ENCODE data around the gene CERKL.
"Not testable (repeated sequence)": the region's sequence is repeated elsewhere in the genome, so short reads cannot be mapped to it uniquely, and the experiment has no call there.

CERKL gene

GRCh38 chr2:181656450-181657291, at the start of gene CERKL:
CERKL (minus strand) TSS chr2:181657105; CDS start chr2:181657006, 99 bp downstream.
- no peak within 1 kb of the TSS for H3K27ac ChIP-seq (ENCODE audit: low read depth, low read length)
- H3K27me3 ChIP-seq (ENCODE audit: control insufficient read depth, insufficient read depth, low read length), result peaks cover 7% of the 10 kb centered on the region
- no peaks in the 10 kb centered on the region for H3K36me3 ChIP-seq (ENCODE audit: control insufficient read depth, insufficient read depth, low read length)
- no peaks in the 10 kb centered on the region for H3K4me1 ChIP-seq (ENCODE audit: control insufficient read depth, insufficient read depth, low read length)
- H3K4me3 ChIP-seq (ENCODE audit: low read length), result peak within 1 kb of the TSS; percentile 53
- H3K9ac ChIP-seq (ENCODE audit: low read length), result no peak within 1 kb of the TSS

GRCh38 chr2:181702519-181702918, 45.6 kb upstream of the CERKL start:
- not testable (repeated sequence) for H3K9ac ChIP-seq (ENCODE audit: low read length); H3K27ac ChIP-seq (ENCODE audit: low read depth, low read length); H3K36me3 ChIP-seq (ENCODE audit: control insufficient read depth, insufficient read depth, low read length); H3K4me3 ChIP-seq (ENCODE audit: low read length); H3K4me1 ChIP-seq (ENCODE audit: control insufficient read depth, insufficient read depth, low read length); H3K27me3 ChIP-seq (ENCODE audit: control insufficient read depth, insufficient read depth, low read length)

- H3K27me3 ChIP-seq (ENCODE audit: control insufficient read depth, insufficient read depth, low read length), result no peaks in the 10 kb centered on the region
- H3K9ac ChIP-seq (ENCODE audit: low read length), result no peak overlapping the region
- H3K36me3 ChIP-seq (ENCODE audit: control insufficient read depth, insufficient read depth, low read length), result no peaks in the 10 kb centered on the region
- no peaks in the 10 kb centered on the region for H3K4me1 ChIP-seq (ENCODE audit: control insufficient read depth, insufficient read depth, low read length)
- H3K4me3 ChIP-seq (ENCODE audit: low read length), result no peak overlapping the region
- no peak overlapping the region for H3K27ac ChIP-seq (ENCODE audit: low read depth, low read length)
Measured at GRCh38 chr2:181698223-181698622, 41.3 kb upstream of the CERKL start.

GRCh38 chr2:181697571-181697970, 40.7 kb upstream of the CERKL start:
- H3K36me3 ChIP-seq (ENCODE audit: control insufficient read depth, insufficient read depth, low read length), result no peaks in the 10 kb centered on the region
- H3K4me3 ChIP-seq (ENCODE audit: low read length), result no peak overlapping the region
- H3K4me1 ChIP-seq (ENCODE audit: control insufficient read depth, insufficient read depth, low read length), result no peaks in the 10 kb centered on the region
- no peaks in the 10 kb centered on the region for H3K27me3 ChIP-seq (ENCODE audit: control insufficient read depth, insufficient read depth, low read length)
- H3K27ac ChIP-seq (ENCODE audit: low read depth, low read length), result no peak overlapping the region
- no peak overlapping the region for H3K9ac ChIP-seq (ENCODE audit: low read length)

GRCh38 chr2:181697126-181697525, 40.2 kb upstream of the CERKL start:
- Histone ChIP-seq H3K27ac (ENCODE audit: low read depth, low read length) (no peak overlapping the region), H3K4me1 (ENCODE audit: control insufficient read depth, insufficient read depth, low read length) (no peaks in the 10 kb centered on the region), H3K4me3 (ENCODE audit: low read length) (no peak overlapping the region), H3K27me3 (ENCODE audit: control insufficient read depth, insufficient read depth, low read length) (no peaks in the 10 kb centered on the region), H3K36me3 (ENCODE audit: control insufficient read depth, insufficient read depth, low read length) (no peaks in the 10 kb centered on the region), H3K9ac (ENCODE audit: low read length) (no peak overlapping the region)

- Histone ChIP-seq H3K9ac (ENCODE audit: low read length) (no peak overlapping the region), H3K27ac (ENCODE audit: low read depth, low read length) (no peak overlapping the region), H3K4me3 (ENCODE audit: low read length) (no peak overlapping the region), H3K4me1 (ENCODE audit: control insufficient read depth, insufficient read depth, low read length) (no peaks in the 10 kb centered on the region), H3K27me3 (ENCODE audit: control insufficient read depth, insufficient read depth, low read length) (no peaks in the 10 kb centered on the region), H3K36me3 (ENCODE audit: control insufficient read depth, insufficient read depth, low read length) (no peaks in the 10 kb centered on the region)
Measured at GRCh38 chr2:181694271-181694670, 37.4 kb upstream of the CERKL start.

- no peaks in the 10 kb centered on the region for H3K36me3 ChIP-seq (ENCODE audit: control insufficient read depth, insufficient read depth, low read length)
- H3K4me3 ChIP-seq (ENCODE audit: low read length), result no peak overlapping the region
- no peaks in the 10 kb centered on the region for H3K4me1 ChIP-seq (ENCODE audit: control insufficient read depth, insufficient read depth, low read length)
- no peaks in the 10 kb centered on the region for H3K27me3 ChIP-seq (ENCODE audit: control insufficient read depth, insufficient read depth, low read length)
- no peak overlapping the region for H3K9ac ChIP-seq (ENCODE audit: low read length)
- H3K27ac ChIP-seq (ENCODE audit: low read depth, low read length), result no peak overlapping the region
Measured at GRCh38 chr2:181690860-181691259, 34.0 kb upstream of the CERKL start.

GRCh38 chr2:181686576-181687185, 29.8 kb upstream of the CERKL start:
- Histone ChIP-seq H3K4me3 (ENCODE audit: low read length) (no peak overlapping the region), H3K27me3 (ENCODE audit: control insufficient read depth, insufficient read depth, low read length) (peaks cover 28% of the 10 kb centered on the region), H3K36me3 (ENCODE audit: control insufficient read depth, insufficient read depth, low read length) (no peaks in the 10 kb centered on the region), H3K9ac (ENCODE audit: low read length) (no peak overlapping the region), H3K4me1 (ENCODE audit: control insufficient read depth, insufficient read depth, low read length) (no peaks in the 10 kb centered on the region), H3K27ac (ENCODE audit: low read depth, low read length) (no peak overlapping the region)

GRCh38 chr2:181685150-181685688, 28.3 kb upstream of the CERKL start:
- Histone ChIP-seq H3K27me3 (ENCODE audit: control insufficient read depth, insufficient read depth, low read length) (peaks cover 37% of the 10 kb centered on the region), H3K4me3 (ENCODE audit: low read length) (no peak overlapping the region), H3K36me3 (ENCODE audit: control insufficient read depth, insufficient read depth, low read length) (no peaks in the 10 kb centered on the region), H3K9ac (ENCODE audit: low read length) (no peak overlapping the region), H3K27ac (ENCODE audit: low read depth, low read length) (no peak overlapping the region), H3K4me1 (ENCODE audit: control insufficient read depth, insufficient read depth, low read length) (no peaks in the 10 kb centered on the region)

- Histone ChIP-seq H3K27ac (ENCODE audit: low read depth, low read length) (no peak overlapping the region), H3K4me1 (ENCODE audit: control insufficient read depth, insufficient read depth, low read length) (no peaks in the 10 kb centered on the region), H3K27me3 (ENCODE audit: control insufficient read depth, insufficient read depth, low read length) (peaks cover 37% of the 10 kb centered on the region), H3K9ac (ENCODE audit: low read length) (no peak overlapping the region), H3K4me3 (ENCODE audit: low read length) (no peak overlapping the region), H3K36me3 (ENCODE audit: control insufficient read depth, insufficient read depth, low read length) (no peaks in the 10 kb centered on the region)
Measured at GRCh38 chr2:181684454-181685149, 27.7 kb upstream of the CERKL start.

GRCh38 chr2:181683518-181684453, 26.9 kb upstream of the CERKL start:
- Histone ChIP-seq H3K4me1 (ENCODE audit: control insufficient read depth, insufficient read depth, low read length) (no peaks in the 10 kb centered on the region), H3K27me3 (ENCODE audit: control insufficient read depth, insufficient read depth, low read length) (peaks cover 43% of the 10 kb centered on the region), H3K9ac (ENCODE audit: low read length) (no peak overlapping the region)

More at GRCh38 chr2:181683518-181684453, 26.9 kb upstream of the CERKL start:
- H3K27ac ChIP-seq (ENCODE audit: low read depth, low read length), result no peak overlapping the region
- H3K4me3 ChIP-seq (ENCODE audit: low read length), result no peak overlapping the region
- H3K36me3 ChIP-seq (ENCODE audit: control insufficient read depth, insufficient read depth, low read length), result no peaks in the 10 kb centered on the region

All from rectal smooth muscle tissue (tissue), 1 donor.